ENCODE results near the gene QPCTL.

QPCTL gene

GRCh38 chr19:45692187-45693105 lies at the start of gene QPCTL:
Gene QPCTL, plus strand, starts transcription at chr19:45692666. Its CDS starts 38 bp downstream, at chr19:45692704.
- DNase-seq (ENCODE audit: low read depth), result peak; percentile 100

- DNase-seq (ENCODE audit: low read depth), result peak; percentile 80
Observed at GRCh38 chr19:45643024-45643926, 49.2 kb upstream of the QPCTL start.

- no peak for DNase-seq (ENCODE audit: low read depth)
Observed at GRCh38 chr19:45643927-45644771, 48.3 kb upstream of the QPCTL start.

- DNase-seq (ENCODE audit: low read depth), result no peak
Observed at GRCh38 chr19:45645068-45645630, 47.3 kb upstream of the QPCTL start.

- peak; percentile 91 for DNase-seq (ENCODE audit: low read depth)
Observed at GRCh38 chr19:45645631-45646344, 46.7 kb upstream of the QPCTL start.

GRCh38 chr19:45646345-45646698 lies 46.1 kb upstream of the QPCTL start:
- DNase-seq (ENCODE audit: low read depth), result no peak

- DNase-seq (ENCODE audit: low read depth), result no peak
Observed at GRCh38 chr19:45650722-45651121, 41.7 kb upstream of the QPCTL start.

- peak; percentile 33 for DNase-seq (ENCODE audit: low read depth)
Observed at GRCh38 chr19:45653634-45654033, 38.8 kb upstream of the QPCTL start.

- no peak for DNase-seq (ENCODE audit: low read depth)
Observed at GRCh38 chr19:45655073-45655472, 37.4 kb upstream of the QPCTL start.

GRCh38 chr19:45657520-45658167 lies 34.8 kb upstream of the QPCTL start:
- no peak for DNase-seq (ENCODE audit: low read depth)

GRCh38 chr19:45659096-45659729 lies 33.3 kb upstream of the QPCTL start:
- no peak for DNase-seq (ENCODE audit: low read depth)

- no peak for DNase-seq (ENCODE audit: low read depth)
Observed at GRCh38 chr19:45660636-45661035, 31.8 kb upstream of the QPCTL start.

GRCh38 chr19:45663800-45664199 lies 28.7 kb upstream of the QPCTL start:
- DNase-seq (ENCODE audit: low read depth), result no peak

- no peak for DNase-seq (ENCODE audit: low read depth)
Observed at GRCh38 chr19:45664575-45664974, 27.9 kb upstream of the QPCTL start.

GRCh38 chr19:45667620-45668341 lies 24.7 kb upstream of the QPCTL start, which contains the start of gene GIPR:
Gene GIPR, plus strand, starts transcription at chr19:45668221. Its CDS starts 1,300 bp downstream, at chr19:45669521.
- peak; percentile 60 for DNase-seq (ENCODE audit: low read depth)

GRCh38 chr19:45668342-45668871 lies 24.1 kb upstream of the QPCTL start:
- DNase-seq (ENCODE audit: low read depth), result no peak

GRCh38 chr19:45670670-45671453 lies 21.6 kb upstream of the QPCTL start:
- DNase-seq (ENCODE audit: low read depth), result peak; percentile 72

- no peak for DNase-seq (ENCODE audit: low read depth)
Observed at GRCh38 chr19:45674946-45675345, 17.5 kb upstream of the QPCTL start.
